ENCODE data around the gene GABRR1. TPM values are rescaled to one million over a fixed set of nuclear protein-coding genes. Genes with fewer than 3 reads are reported as not detected.
A peak's percentile ranks its signal among the peaks of the same experiment; 100 is the strongest.

The GABRR1 gene
- total RNA-seq, 1 donor = not detected

DNA sequence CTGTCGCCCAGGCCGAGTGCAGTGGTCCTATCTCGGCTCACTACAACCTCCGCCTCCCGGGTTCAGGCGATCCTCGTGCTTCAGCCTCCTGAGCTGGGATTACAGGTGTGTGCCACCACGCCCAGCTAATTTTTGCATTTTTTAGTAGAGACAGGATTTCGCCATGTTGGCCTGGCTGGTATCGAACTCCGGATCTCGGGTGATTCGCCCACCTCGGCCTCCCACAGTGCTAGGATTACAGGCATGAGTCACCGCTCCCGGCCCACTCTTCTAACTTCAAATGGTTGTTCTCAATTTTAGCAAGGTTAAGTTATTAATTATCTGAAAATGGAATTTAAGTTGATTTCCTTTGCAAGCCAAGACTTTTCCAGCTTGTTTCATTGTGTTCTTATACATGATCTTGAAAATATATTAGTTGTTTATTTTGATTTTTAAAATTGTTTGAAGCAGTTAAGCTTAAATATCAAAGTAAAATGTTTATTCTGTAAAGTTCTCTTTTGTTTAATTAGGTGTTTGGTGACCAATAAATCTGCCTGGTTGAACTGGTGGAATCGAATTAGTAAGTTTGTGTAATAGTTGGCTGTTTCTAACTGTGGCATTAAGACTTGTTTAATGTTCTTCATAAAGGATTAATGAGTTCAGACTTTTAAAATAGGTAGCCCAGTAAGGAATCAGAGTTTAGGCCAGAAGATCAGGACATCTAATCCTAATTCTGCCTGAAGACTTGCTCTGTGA lies 69.0 kb downstream of the GABRR1 start:
- H3K4me3 ChIP-seq (ENCODE audit: low read depth, low read length) = no peak overlapping the region
- no peak for DNase-seq (ENCODE audit: low read depth)
- no peak for TF ChIP-seq CTCF (IDR thresholded peaks at IDR 0.05; ENCODE audit: insufficient read depth, low read depth, low read length)

DNA sequence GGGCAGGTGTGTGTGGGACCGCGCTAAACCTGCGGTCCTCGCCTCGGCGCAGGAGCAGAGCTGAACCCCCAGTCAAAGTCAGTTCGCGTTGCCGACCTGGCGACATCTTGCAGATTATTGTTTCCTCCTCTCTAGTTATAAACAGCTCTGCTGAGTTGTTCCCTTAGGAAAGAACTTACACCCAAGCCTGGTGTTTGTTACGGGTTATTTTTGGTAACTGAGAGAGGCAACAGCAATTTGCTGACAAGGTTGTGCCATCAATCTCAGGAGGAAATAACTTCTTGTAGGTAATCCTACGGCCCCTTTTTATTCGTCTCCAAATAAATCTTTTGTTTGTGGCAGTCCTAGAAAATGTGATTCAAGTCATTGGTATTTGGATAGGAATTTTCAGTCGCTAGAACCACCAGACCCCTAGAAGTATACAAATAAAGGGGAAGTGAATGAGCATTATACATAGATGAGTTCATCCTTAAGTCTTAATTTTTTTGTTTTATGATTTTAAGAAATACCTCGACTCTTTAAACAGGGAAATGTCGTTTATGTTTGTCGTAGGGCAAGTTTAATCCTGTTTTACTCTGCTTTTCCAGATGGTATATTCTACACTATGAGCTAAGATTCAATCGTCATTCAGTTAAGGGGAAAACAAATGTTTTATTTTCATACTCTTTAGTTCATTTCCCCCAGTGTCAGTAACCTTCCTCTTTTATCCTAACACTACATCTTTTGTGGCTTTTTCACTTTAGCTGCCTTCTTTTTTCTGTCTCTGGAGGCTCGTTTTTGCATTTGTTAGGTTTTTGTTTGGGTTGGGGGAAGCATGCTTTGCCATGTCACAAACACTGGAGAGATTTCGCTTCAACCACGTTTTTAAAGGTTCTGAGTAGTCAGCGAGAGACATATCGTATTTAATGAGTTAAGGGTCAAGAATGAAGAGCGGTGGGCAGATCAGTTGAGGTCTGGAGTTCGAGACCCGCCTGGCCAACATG lies 70.1 kb downstream of the GABRR1 start:
- no peak for TF ChIP-seq CTCF (IDR thresholded peaks at IDR 0.05; ENCODE audit: insufficient read depth, low read depth, low read length)
- H3K4me3 ChIP-seq (ENCODE audit: low read depth, low read length) = peak overlapping the region; percentile 59
- peak; percentile 25 for DNase-seq (ENCODE audit: low read depth)

GRCh38 chr6:89145956-89146717 lies 71.0 kb downstream of the GABRR1 start, which contains the start of gene PM20D2:
PM20D2 (plus strand) TSS chr6:89146055; CDS start chr6:89146145, 90 bp downstream.
- peak; percentile 16 for DNase-seq (ENCODE audit: low read depth)
- TF ChIP-seq CTCF (IDR thresholded peaks at IDR 0.05; ENCODE audit: insufficient read depth, low read depth, low read length) = no peak

DNA sequence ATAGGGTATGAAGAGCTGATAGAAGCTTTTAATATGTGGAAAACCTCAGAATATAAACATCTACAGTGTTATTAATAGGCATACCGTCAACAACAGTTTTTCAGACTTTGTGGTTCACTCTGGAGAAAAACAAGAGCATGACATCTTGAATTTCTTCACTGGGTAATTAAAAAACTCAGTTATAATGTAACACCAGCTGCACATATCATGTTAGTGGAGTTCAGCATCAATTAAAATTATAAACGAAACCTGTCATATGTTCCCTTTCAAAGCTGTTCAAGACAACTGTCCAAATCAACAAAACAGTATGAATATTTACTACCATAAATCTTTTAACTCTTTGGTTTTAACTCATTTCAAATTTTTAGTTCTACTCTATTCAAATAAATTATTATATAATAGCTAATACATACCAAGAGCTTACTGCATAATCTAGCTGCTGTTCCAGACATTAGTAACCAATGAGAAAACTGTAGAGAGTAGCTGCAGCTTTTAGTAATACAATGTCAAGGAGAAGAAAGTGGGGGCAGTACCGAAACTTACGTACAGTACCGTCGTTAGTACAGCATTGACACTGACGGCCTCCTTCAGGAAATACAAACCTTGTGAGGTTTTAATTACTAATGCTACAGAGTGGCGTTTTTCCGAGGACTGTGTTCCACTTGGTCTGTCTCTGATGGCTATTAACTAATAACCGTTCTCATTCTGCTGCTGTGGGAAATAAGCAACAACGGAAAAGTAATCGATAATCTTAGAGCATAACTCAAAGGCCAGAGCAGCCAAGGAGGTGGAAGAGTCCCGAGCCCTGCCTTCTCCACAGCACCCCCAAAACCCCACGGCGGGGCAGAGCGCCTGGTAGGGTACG lies 71.8 kb downstream of the GABRR1 start:
- H3K4me3 ChIP-seq (ENCODE audit: low read depth, low read length) = peak overlapping the region; percentile 59
- DNase-seq (ENCODE audit: low read depth) = peak; percentile 70
- TF ChIP-seq CTCF (IDR thresholded peaks at IDR 0.05; ENCODE audit: insufficient read depth, low read depth, low read length) = no peak

More at GRCh38 chr6:89145956-89146717, 71.0 kb downstream of the GABRR1 start, which contains the start of gene PM20D2:
- H3K4me3 ChIP-seq (ENCODE audit: low read depth, low read length) = peak within 1 kb of the TSS; percentile 59

DNA sequence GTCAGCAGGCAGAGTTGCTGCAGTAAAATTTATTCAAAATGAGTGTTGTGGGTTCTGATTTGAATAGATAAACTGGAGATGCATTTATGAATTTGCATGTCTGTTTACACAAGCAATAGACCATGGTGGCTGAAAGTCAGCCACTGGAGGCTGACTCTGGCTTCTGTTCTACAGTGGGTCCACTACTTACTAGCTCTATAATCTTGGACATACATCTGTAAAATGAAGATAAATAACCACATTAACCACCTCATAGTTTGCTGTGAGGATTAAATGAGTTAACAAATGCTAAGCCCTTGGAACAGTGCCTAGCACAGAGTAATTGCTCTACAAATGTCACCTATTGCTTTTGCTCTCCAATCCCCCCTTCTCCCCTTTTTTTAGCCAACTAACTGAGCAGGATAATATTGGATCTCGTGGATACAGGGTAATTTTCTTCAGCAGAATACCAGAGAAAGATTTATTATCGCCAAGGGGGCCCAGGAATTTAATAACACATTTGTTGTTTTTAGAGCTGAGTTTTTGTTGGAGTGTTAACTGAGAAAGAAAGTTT lies 72.7 kb downstream of the GABRR1 start:
- TF ChIP-seq CTCF (IDR thresholded peaks at IDR 0.05; ENCODE audit: insufficient read depth, low read depth, low read length) = no peak
- peak; percentile 73 for DNase-seq (ENCODE audit: low read depth)
- no peak overlapping the region for H3K4me3 ChIP-seq (ENCODE audit: low read depth, low read length)

Data from fibroblast of villous mesenchyme (primary cell).